Measurements from ENCODE around the gene ZGPAT.

The ZGPAT gene

GRCh38 chr20:63693733-63694583, 13.9 kb upstream of the ZGPAT start:
- TF ChIP-seq, protein P1, sequence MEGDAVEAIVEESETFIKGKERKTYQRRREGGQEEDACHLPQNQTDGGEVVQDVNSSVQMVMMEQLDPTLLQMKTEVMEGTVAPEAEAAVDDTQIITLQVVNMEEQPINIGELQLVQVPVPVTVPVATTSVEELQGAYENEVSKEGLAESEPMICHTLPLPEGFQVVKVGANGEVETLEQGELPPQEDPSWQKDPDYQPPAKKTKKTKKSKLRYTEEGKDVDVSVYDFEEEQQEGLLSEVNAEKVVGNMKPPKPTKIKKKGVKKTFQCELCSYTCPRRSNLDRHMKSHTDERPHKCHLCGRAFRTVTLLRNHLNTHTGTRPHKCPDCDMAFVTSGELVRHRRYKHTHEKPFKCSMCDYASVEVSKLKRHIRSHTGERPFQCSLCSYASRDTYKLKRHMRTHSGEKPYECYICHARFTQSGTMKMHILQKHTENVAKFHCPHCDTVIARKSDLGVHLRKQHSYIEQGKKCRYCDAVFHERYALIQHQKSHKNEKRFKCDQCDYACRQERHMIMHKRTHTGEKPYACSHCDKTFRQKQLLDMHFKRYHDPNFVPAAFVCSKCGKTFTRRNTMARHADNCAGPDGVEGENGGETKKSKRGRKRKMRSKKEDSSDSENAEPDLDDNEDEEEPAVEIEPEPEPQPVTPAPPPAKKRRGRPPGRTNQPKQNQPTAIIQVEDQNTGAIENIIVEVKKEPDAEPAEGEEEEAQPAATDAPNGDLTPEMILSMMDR (IDR thresholded peaks at IDR 0.05; ENCODE audit: insufficient read depth, low read depth, low read length, missing control alignments), result no peak
- DNase-seq (ENCODE audit: low read depth), result no peak
- H3K4me3 ChIP-seq (ENCODE audit: low read depth, low read length), result no peak overlapping the region

DNA sequence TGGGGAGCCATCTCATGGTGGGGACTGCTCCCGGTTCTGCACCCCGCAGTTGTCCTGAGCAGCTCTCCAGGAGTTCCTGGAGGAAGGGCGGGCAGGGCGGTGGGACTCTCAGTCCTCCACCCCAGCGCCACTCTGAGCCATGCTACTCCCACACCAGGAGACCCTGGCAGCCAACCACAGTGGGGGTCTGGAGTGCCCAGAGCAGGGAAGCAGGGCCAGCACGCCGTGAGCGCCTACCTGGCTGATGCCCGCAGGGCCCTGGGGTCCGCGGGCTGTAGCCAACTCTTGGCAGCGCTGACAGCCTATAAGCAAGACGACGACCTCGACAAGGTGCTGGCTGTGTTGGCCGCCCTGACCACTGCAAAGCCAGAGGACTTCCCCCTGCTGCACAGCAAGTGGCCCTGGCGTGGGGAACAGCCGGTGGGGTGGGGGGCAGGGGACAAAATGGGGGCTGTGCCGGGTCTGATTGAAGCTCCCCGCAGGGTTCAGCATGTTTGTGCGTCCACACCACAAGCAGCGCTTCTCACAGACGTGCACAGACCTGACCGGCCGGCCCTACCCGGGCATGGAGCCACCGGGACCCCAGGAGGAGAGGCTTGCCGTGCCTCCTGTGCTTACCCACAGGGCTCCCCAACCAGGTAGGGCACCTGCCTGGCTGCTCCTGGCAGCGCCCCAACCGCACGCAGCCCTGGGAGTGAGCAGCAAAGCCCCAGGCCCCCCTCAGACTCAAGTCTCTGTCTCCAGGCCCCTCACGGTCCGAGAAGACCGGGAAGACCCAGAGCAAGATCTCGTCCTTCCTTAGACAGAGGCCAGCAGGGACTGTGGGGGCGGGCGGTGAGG, 13.0 kb upstream of the ZGPAT start:
- no peak overlapping the region for H3K4me3 ChIP-seq (ENCODE audit: low read depth, low read length)
- TF ChIP-seq, protein P1 (IDR thresholded peaks at IDR 0.05; ENCODE audit: insufficient read depth, low read depth, low read length, missing control alignments), result no peak
- no peak for DNase-seq (ENCODE audit: low read depth)

DNA sequence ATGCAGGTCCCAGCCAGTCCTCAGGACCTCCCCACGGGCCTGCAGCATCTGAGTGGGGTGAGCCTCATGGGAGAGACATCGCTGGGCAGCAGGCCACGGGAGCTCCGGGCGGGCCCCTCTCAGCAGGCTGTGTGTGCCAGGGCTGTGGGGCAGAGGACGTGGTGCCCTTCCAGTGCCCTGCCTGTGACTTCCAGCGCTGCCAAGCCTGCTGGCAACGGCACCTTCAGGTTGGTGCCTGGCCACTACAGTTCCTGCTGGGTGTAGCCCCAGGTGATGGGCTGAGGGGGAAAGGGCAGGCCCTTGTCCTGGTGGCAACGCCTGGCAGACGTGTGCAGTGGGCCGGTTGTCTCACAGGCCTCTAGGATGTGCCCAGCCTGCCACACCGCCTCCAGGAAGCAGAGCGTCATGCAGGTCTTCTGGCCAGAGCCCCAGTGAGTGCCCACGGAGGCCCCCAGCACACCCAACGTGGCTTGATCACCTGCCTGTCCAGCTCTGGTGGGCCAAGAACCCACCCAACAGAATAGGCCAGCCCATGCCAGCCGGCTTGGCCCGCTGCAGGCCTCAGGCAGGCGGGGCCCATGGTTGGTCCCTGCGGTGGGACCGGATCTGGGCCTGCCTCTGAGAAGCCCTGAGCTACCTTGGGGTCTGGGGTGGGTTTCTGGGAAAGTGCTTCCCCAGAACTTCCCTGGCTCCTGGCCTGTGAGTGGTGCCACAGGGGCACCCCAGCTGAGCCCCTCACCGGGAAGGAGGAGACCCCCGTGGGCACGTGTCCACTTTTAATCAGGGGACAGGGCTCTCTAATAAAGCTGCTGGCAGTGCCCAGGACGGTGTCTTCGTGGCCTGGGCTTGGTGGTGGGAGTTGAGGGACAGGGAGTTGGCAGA, 12.2 kb upstream of the ZGPAT start:
- no peak for DNase-seq (ENCODE audit: low read depth)
- no peak overlapping the region for H3K4me3 ChIP-seq (ENCODE audit: low read depth, low read length)
- TF ChIP-seq, protein P1 (IDR thresholded peaks at IDR 0.05; ENCODE audit: insufficient read depth, low read depth, low read length, missing control alignments), result no peak

DNA sequence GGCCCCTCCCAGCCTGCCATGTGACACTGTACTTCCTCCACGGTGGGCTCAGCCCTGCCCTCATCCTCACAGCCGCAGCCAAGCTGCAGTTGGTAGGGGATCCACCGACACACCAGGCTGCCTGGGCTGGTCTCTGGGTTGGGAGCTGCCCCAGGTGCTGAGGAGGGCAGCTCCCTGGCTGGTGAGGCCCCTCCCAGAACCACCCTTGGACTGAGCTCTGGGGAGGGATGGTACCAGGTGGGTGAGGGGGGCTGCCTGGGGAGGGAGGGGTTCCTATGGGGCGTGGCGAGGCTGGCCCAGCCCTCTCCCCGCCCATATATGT, 11.6 kb upstream of the ZGPAT start:
- no peak for DNase-seq (ENCODE audit: low read depth)
- TF ChIP-seq, protein P1 (IDR thresholded peaks at IDR 0.05; ENCODE audit: insufficient read depth, low read depth, low read length, missing control alignments), result no peak
- H3K4me3 ChIP-seq (ENCODE audit: low read depth, low read length), result no peak overlapping the region

DNA sequence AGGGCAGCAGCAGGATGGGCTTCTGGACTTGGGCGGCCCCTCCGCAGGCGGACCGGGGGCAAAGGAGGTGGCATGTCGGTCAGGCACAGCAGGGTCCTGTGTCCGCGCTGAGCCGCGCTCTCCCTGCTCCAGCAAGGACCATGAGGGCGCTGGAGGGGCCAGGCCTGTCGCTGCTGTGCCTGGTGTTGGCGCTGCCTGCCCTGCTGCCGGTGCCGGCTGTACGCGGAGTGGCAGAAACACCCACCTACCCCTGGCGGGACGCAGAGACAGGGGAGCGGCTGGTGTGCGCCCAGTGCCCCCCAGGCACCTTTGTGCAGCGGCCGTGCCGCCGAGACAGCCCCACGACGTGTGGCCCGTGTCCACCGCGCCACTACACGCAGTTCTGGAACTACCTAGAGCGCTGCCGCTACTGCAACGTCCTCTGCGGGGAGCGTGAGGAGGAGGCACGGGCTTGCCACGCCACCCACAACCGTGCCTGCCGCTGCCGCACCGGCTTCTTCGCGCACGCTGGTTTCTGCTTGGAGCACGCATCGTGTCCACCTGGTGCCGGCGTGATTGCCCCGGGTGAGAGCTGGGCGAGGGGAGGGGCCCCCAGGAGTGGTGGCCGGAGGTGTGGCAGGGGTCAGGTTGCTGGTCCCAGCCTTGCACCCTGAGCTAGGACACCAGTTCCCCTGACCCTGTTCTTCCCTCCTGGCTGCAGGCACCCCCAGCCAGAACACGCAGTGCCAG, 11.0 kb upstream of the ZGPAT start, which contains the start of gene TNFRSF6B:
TSS of gene TNFRSF6B (plus strand) at position 25 of the 729 bp plus-strand sequence. CDS start at position 141, 116 bp downstream.
- no peak for DNase-seq (ENCODE audit: low read depth)
- TF ChIP-seq, protein P1 (IDR thresholded peaks at IDR 0.05; ENCODE audit: insufficient read depth, low read depth, low read length, missing control alignments), result no peak
- no peak within 1 kb of the TSS for H3K4me3 ChIP-seq (ENCODE audit: low read depth, low read length)

DNA sequence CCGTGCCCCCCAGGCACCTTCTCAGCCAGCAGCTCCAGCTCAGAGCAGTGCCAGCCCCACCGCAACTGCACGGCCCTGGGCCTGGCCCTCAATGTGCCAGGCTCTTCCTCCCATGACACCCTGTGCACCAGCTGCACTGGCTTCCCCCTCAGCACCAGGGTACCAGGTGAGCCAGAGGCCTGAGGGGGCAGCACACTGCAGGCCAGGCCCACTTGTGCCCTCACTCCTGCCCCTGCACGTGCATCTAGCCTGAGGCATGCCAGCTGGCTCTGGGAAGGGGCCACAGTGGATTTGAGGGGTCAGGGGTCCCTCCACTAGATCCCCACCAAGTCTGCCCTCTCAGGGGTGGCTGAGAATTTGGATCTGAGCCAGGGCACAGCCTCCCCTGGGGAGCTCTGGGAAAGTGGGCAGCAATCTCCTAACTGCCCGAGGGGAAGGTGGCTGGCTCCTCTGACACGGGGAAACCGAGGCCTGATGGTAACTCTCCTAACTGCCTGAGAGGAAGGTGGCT, 10.4 kb upstream of the ZGPAT start:
- TF ChIP-seq, protein P1 (IDR thresholded peaks at IDR 0.05; ENCODE audit: insufficient read depth, low read depth, low read length, missing control alignments), result no peak
- no peak for DNase-seq (ENCODE audit: low read depth)
- no peak overlapping the region for H3K4me3 ChIP-seq (ENCODE audit: low read depth, low read length)
